Nephron progenitor cell (in vitro differentiated cells): ENCODE measurements around the gene SSR1.

Source experiments
- DNase-seq: peaks from one replicate; pipeline ENCODE4 v3.0.0; 2021
- H3K27ac Mint-ChIP-seq: 2 replicates; pipeline ENCODE4 v1.8.0; 2021; ENCODE audit warnings: mild to moderate bottlenecking, moderate library complexity, mixed read lengths
- H3K27me3 Mint-ChIP-seq: 2 replicates; pipeline ENCODE4 v1.8.0; 2021; ENCODE audit warnings: mild to moderate bottlenecking, low read depth, mixed read lengths; ENCODE audit not compliant: poor library complexity
- H3K36me3 Mint-ChIP-seq: 2 replicates; pipeline ENCODE4 v1.8.0; 2021; ENCODE audit warnings: low read depth, mixed read lengths
- H3K4me1 Mint-ChIP-seq: 2 replicates; pipeline ENCODE4 v1.8.0; 2021; ENCODE audit warnings: mixed read lengths
- H3K4me3 Mint-ChIP-seq: 2 replicates; pipeline ENCODE4 v1.8.0; 2021; ENCODE audit warnings: mild to moderate bottlenecking, moderate library complexity, mixed read lengths
- H3K9me3 Mint-ChIP-seq: 2 replicates; pipeline ENCODE4 v1.8.0; 2021; ENCODE audit warnings: mild to moderate bottlenecking, moderate library complexity, mixed read lengths
- CTCF ChIP-seq: fragments of 200-600 bp; sonication (generic); IDR thresholded peaks from 2 replicates; pipeline ENCODE4 v1.5.0; 2021; ENCODE audit warnings: antibody characterized with exemption

SSR1 gene

GRCh38 chr6:7271205-7271534 lies 41.8 kb downstream of the SSR1 start:
- no peak for DNase-seq
- peaks cover 2% of the 10 kb centered on the region for H3K27me3 Mint-ChIP-seq
- no peak overlapping the region for H3K27ac Mint-ChIP-seq
- H3K4me1 Mint-ChIP-seq: peaks cover 5% of the 10 kb centered on the region
- peaks cover 6% of the 10 kb centered on the region for H3K9me3 Mint-ChIP-seq
- no peaks in the 10 kb centered on the region for H3K36me3 Mint-ChIP-seq
- TF ChIP-seq CTCF: no peak
- H3K4me3 Mint-ChIP-seq: no peak overlapping the region

GRCh38 chr6:7270320-7271204 lies 42.4 kb downstream of the SSR1 start:
- Mint-ChIP-seq H3K4me1 (peaks cover 5% of the 10 kb centered on the region), H3K36me3 (no peaks in the 10 kb centered on the region), H3K4me3 (no peak overlapping the region), H3K27me3 (peaks cover 2% of the 10 kb centered on the region), H3K27ac (no peak overlapping the region), H3K9me3 (peaks cover 10% of the 10 kb centered on the region)
- DNase-seq: no peak
- TF ChIP-seq CTCF: no peak

GRCh38 chr6:7269816-7270215 lies 43.2 kb downstream of the SSR1 start:
- Mint-ChIP-seq H3K9me3 (peaks cover 12% of the 10 kb centered on the region), H3K4me3 (no peak overlapping the region), H3K4me1 (peaks cover 5% of the 10 kb centered on the region), H3K36me3 (no peaks in the 10 kb centered on the region), H3K27ac (no peak overlapping the region), H3K27me3 (peaks cover 2% of the 10 kb centered on the region)
- no peak for TF ChIP-seq CTCF
- no peak for DNase-seq

- peaks cover 2% of the 10 kb centered on the region for H3K27me3 Mint-ChIP-seq
- H3K4me3 Mint-ChIP-seq: no peak overlapping the region
- H3K9me3 Mint-ChIP-seq: peaks cover 12% of the 10 kb centered on the region
- peaks cover 5% of the 10 kb centered on the region for H3K4me1 Mint-ChIP-seq
- TF ChIP-seq CTCF: no peak
- H3K36me3 Mint-ChIP-seq: no peaks in the 10 kb centered on the region
- peak overlapping the region; percentile 45 for H3K27ac Mint-ChIP-seq
- DNase-seq: no peak
These were observed 44.0 kb downstream of the SSR1 start for GRCh38 chr6:7268816-7269555.

GRCh38 chr6:7268362-7268761 lies 44.6 kb downstream of the SSR1 start:
- no peak for DNase-seq
- Mint-ChIP-seq H3K9me3 (peaks cover 12% of the 10 kb centered on the region), H3K36me3 (no peaks in the 10 kb centered on the region), H3K4me1 (peaks cover 5% of the 10 kb centered on the region), H3K4me3 (no peak overlapping the region), H3K27ac (no peak overlapping the region), H3K27me3 (peaks cover 2% of the 10 kb centered on the region)
- TF ChIP-seq CTCF: no peak
